ENCODE results near the gene LIMS2.

DNA sequence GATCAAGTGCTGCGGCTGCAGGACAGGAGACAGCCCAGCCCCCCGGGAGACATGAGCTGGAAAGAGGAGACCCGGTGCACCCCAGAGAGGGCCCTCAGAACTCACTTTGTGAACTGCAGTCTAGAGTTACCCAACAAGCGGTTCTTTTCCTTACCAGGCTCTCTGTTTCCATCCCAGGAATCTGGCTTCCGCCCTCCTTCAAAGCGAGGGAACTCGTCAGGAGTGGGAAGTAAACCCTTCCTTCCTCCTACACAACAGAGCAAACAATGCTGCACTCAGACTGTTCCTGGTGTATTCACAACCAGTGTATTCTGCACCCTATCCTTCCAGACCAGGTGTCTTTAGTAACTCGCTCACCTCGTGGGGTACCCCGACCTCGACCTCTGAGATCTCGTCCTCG is 34.0 kb upstream of the LIMS2 start:
- TF ChIP-seq POLR2A (IDR thresholded peaks at IDR 0.05; ENCODE audit: low read length) = no peak
- no peak for TF ChIP-seq GATA1 (IDR thresholded peaks at IDR 0.05; ENCODE audit: low read depth, low read length)

Measured in erythroblast (primary cell).